GM19324 (cell line): ENCODE data around the gene SCNN1A.

Experiments used
- ATAC-seq: cut with Tn5 transposase; IDR thresholded peaks from one replicate; pipeline ENCODE4 v1.9.1; 2021; ENCODE audit warnings: mild to moderate bottlenecking, moderate library complexity; ENCODE audit not compliant: unreplicated experiment, low FRiP score

Gene SCNN1A

GRCh38 chr12:6335451-6336078 lies 39.8 kb downstream of the SCNN1A start:
- no peak for ATAC-seq

DNA sequence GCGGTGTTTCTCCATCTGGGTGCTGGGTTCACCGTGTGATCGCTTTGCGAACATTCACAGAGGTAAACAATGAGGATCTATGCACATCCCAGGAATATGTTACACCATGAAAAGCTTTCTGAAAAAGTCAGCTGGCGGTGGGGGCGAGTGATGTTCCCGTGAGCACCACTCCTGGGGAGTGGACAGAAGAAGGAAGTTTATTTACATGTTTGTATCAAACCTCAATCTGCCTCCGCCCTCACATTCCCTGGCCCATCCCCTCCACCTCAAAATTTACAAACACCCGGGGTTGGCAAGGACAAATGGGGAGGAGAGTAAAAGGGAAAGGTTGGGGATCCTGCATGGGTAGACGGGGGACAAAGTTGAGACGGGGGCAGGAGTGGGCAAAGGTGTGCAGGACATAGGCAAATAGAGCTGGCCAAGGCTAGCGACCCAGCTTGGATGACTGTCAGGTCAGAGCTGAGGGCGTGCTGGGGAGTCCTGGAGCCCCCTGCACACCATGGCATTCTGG lies 40.4 kb downstream of the SCNN1A start:
- no peak for ATAC-seq

- ATAC-seq = no peak
Observed at GRCh38 chr12:6334359-6334758, 41.0 kb downstream of the SCNN1A start.

DNA sequence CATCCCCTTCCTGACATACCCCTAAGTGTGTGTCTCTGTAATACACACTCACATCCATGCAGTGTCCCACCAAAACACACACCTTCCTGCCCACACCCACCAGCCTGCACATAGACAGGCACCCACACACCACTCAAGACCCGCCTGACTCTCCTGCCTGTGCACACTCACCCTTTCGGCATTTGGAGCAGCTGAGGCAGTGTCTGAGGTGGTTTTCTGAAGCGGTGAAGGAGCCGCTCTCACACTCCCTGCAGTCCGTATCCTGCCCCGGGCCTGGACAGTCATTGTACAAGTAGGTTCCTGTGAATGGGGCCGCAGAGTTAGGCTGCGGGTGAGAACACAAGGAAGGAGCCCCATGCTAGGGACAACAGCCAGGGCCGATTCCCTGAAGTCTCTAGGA lies 41.8 kb downstream of the SCNN1A start:
- no peak for ATAC-seq

DNA sequence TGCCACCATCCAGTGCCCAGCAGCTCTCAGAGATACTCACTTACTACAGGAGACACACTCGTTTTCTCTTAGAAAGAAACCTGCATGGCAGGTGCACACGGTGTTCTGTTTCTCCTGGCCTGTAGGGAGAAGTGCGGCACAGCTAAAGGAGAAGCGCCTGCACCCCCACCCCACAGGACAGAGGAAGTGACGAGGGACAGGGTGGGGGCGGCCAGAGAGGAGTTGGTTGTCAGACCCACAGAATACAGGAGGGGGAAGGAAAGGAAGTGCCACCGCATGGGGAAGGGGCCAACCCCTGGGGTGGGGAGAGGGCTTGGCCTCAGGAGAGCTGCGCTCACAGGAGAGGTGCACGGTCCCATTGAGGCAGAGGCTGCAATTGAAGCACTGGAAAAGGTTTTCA lies 42.3 kb downstream of the SCNN1A start:
- no peak for ATAC-seq

- no peak for ATAC-seq
Observed at GRCh38 chr12:6332459-6332858, 42.9 kb downstream of the SCNN1A start.

- ATAC-seq = no peak
Observed at GRCh38 chr12:6330999-6331714, 44.2 kb downstream of the SCNN1A start.

DNA sequence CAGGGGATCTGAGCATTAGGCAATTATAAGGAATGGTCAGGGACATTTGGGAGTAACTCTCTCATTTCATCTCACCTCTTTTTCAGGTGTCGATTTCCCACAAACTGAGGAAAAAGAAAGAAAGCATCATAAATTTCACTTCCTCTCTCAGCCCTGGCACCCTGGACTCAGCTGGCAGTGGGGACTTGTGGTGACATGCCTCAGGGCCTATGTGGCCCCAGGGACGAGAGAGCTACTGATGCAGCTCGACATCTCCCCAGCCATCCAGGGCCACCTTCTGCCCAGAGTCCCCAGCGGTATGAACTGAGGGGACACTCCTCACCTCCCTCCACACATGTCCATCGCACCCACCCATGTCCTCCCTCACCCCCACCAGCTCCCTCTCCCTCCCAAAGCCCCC lies 45.2 kb downstream of the SCNN1A start:
- ATAC-seq = no peak

- ATAC-seq = no peak
Observed at GRCh38 chr12:6329703-6330064, 45.7 kb downstream of the SCNN1A start.

DNA sequence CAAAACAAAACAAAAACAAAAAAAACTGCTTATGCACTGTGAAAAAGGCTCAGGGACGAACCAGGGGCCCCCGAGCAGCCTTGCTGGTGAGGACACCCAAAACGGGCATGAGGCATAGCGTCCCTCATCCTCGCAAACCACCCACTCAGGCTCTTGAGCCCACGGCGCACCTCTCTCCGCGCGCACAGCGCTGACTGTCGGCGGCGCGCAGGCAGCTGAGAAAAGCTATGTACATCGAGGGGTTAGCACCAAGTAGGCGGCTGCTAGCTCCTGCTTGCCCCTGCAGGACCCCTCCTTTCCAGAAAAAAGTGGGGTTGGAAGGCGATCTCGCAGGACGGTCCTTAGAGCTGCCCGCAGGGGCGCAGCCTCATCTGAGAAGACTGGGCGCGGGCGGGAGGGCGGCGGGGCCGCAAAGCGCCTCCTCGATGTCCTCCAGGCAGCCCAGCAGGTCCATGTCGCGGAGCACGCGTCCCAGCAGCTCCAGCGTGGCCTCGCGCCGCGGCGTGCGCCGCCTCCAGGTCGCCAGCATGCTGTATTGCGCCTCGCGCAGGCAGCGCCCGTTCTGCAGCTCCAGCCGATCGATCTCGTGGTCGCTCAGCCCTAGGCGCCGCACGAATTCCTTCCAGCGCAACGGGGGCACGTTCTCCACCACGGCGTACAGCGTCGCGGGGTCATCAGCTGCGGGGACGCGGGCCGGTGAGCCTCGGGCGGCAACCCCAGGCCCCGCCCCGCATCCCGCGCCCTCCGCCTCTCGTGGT lies 46.2 kb downstream of the SCNN1A start:
- ATAC-seq = no peak

- no peak for ATAC-seq
Observed at GRCh38 chr12:6328045-6328779, 47.2 kb downstream of the SCNN1A start.

GRCh38 chr12:6327229-6328041 lies 47.9 kb downstream of the SCNN1A start:
- ATAC-seq = no peak

DNA sequence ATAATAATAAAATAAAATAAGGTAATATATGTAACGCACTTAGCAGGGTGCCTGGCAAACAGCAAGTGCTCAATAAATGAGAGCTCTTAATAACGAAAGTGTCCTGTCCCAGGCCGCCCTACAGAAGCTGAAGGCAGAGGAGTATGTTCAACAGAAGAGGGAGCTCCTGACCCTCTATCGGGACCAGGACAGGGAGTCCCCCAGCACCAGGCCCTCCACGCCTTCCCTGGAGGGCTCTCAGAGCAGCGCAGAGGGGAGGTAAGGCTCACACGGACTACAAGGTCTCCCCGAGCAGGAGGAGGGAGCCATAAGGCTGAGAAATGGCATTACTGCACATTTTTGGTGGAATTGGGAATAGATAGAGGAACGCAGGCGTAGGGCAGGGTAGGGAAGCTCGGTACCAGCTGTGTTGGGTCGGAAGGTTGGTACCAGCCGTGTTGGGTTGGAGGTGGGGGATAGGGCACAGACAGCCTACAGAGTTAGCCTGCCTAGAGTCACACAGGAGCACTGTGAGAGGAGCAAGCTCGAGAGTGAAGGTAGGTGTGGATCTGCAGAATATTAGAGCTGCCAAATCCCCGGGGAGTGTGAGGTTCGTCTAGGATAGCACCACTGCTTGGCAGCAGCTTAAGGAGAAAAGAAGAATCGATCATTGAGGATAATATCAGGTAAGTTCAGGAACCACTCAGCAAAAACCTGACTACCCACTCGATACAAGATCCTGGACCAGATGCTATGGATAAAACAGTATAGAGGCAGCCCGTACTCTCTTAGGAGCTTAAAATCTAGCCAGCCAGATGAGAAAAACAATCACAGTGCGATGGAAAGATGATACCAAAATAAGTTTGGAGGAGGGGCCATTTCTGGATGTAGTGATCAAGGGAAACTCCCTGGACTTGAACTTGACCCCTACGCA lies 48.8 kb downstream of the SCNN1A start:
- no peak for ATAC-seq

DNA sequence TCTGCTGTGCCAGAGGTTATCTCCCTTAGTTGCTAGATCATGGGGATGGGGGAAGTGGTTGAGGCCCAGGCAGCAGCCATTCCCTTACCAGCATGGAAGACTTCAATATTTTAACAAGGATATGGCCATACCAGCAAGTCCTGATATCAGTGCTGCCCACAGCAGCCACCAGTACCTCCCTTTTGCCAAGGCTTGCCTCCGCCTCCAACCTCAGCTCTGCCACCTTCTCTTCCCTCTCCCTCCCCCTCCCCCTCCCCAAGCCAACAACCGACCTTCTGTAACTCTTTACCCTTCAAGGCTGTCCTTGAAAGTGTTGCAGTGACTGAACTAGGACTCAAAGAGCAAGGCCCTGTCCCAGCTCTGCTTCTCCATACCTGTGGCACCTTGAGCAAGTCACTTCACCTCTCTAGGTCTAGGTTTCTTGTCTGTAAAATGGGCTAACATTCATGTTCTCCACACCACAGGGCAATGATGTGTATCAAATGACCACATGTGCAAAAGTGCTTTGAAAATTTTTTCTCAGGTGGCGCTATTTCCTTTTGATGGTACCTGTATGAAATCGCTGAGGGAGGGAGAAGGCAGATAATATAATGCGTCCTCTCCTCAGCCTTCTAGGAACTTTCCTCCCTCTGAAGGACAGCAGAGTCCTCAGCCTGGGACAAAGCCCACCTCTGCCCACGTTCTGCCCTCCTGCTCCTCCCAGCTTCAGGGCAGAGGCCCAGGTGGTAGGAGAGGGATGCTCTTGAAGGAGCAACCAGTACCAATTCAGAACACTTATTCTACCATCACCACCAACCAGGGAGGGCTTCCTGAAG lies 50.2 kb downstream of the SCNN1A start:
- ATAC-seq = no peak

DNA sequence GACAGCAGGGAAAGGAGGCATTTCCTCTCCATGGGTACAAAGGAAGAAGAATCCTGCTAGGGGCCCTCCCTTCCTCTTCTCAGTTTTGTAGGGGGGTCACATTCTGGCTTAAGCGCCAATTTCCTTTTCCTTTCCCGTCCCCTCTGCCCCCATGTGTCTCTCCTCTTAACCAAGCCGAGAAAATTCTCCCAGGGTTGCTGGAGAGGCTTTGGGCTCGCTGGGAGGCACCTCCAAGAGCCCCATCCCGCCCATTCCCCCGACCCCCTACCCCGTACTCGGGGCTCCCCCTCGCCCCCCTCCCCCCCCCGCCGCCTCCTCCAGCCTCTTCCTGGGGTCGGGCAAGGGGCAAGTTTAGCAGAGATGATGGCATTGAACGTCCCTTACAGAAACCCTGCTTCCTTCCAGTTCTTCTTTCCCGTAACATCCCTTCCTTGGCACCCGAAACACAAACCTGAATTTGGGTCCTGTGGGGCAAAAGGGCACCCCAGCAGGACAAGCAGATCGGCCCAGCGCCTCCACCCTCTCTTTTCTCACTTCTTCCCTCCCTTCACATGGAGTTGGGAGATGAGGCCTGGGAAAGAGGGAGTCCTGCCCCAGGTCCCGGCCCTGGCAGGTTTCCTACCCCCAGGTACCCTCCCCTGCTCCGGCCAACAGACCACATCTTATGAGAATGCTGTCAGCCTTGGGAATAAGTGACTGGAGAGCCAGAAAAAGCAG lies 51.2 kb downstream of the SCNN1A start:
- ATAC-seq = no peak

GRCh38 chr12:6323340-6323994 lies 51.9 kb downstream of the SCNN1A start:
- no peak for ATAC-seq

DNA sequence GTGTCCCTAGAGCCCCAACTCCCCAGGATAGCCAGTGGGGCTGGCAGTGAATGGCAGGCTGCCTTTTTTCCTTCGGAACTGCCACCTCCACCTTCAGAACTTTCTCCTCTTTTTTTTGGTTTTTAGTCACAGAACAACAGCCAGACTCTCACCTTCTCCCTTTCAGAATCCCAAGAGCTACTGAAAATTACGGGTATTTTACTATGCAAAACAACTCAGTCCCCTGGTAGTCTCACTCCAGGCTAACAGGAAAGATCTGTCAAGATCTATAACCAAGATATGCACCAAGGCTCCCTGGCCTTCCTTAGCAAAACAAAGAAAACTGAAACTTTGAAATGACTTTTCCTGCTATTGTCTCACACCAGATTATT lies 52.4 kb downstream of the SCNN1A start:
- no peak for ATAC-seq
